ENCODE results near the gene COL8A1.

DNA sequence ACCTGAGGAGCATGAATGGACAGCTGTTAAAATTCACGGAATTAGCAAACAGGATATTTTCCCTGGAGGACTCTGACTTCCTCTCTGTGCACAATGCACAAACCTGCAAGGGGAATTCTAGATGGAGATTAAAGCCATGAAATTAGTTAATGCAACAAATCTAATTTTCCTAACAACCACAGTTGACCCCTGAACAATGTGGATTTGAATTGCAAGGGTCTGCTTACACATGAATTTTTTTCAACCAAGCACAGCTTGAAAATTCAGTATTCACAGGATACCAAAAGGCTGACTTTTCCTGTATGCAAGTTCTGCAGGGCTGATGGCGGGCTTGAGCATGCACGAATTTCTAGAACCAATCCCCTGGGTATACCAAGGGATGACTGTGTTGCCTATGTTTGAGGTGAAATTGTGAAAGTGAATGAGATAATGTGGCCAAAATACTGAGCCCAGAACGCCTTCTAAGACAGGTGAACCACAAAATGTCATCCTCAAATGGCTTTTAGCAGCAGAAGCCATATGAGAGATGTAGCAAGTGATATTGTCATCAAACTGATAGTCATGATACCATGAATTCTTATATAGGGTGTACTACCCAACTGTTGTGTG is 52.5 kb downstream of the COL8A1 start:
- no peak for TF ChIP-seq POLR2AphosphoS5 (IDR thresholded peaks at IDR 0.05; ENCODE audit: insufficient read depth in 1 of 2, low read depth in 1 of 2)
- TF ChIP-seq, protein P1, sequence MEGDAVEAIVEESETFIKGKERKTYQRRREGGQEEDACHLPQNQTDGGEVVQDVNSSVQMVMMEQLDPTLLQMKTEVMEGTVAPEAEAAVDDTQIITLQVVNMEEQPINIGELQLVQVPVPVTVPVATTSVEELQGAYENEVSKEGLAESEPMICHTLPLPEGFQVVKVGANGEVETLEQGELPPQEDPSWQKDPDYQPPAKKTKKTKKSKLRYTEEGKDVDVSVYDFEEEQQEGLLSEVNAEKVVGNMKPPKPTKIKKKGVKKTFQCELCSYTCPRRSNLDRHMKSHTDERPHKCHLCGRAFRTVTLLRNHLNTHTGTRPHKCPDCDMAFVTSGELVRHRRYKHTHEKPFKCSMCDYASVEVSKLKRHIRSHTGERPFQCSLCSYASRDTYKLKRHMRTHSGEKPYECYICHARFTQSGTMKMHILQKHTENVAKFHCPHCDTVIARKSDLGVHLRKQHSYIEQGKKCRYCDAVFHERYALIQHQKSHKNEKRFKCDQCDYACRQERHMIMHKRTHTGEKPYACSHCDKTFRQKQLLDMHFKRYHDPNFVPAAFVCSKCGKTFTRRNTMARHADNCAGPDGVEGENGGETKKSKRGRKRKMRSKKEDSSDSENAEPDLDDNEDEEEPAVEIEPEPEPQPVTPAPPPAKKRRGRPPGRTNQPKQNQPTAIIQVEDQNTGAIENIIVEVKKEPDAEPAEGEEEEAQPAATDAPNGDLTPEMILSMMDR (IDR thresholded peaks at IDR 0.05) = no peak

Data from vagina (tissue), 2 donors.